HepG2 (cell line): ENCODE data around the gene COG5. TPM values are rescaled to one million over a fixed set of nuclear protein-coding genes. Genes with fewer than 3 reads are reported as not detected.

ENCODE experiments used
- CC2D1A ChIP-seq: sonication (generic); formaldehyde crosslinking; IDR thresholded peaks from 2 replicates; pipeline ENCODE4 v1.8.1; 2023; ENCODE audit warnings: mild to moderate bottlenecking, missing genetic modification reagents
- CREB1 ChIP-seq, 2 experiments: fragments of 450-650 bp in 1 of 2; IDR thresholded peaks; 2 replicates each; pipeline ENCODE4 v1.6.1; 2016 to 2017; ENCODE audit warnings: control low read depth in 1 of 2, mild to moderate bottlenecking in 1 of 2, missing compliant biosample characterization in 1 of 2, missing genetic modification characterization in 1 of 2
- HNRNPL ChIP-seq: fragments of 200-400 bp; formaldehyde crosslinking; IDR thresholded peaks from 2 replicates; pipeline ENCODE4 v1.6.1; 2017; ENCODE audit warnings: mild to moderate bottlenecking, low read depth, low read length
- MEIS2 ChIP-seq: sonication (generic); formaldehyde crosslinking; IDR thresholded peaks from 2 replicates; pipeline ENCODE4 v1.9.0; 2021; ENCODE audit warnings: mild to moderate bottlenecking, missing genetic modification reagents
- RARA ChIP-seq: IDR thresholded peaks from 2 replicates; pipeline ENCODE4 v1.6.1; 2016; ENCODE audit warnings: missing genetic modification reagents, missing compliant biosample characterization
- REPIN1 ChIP-seq: sonication (generic); formaldehyde crosslinking; IDR thresholded peaks from 2 replicates; pipeline ENCODE4 v1.8.0; 2022; ENCODE audit warnings: missing genetic modification reagents, low read depth, mild to moderate bottlenecking, borderline replicate concordance
- SIX4 ChIP-seq: sonication (generic); formaldehyde crosslinking; IDR thresholded peaks from 2 replicates; pipeline ENCODE4 v1.4.0; 2020; ENCODE audit warnings: missing genetic modification reagents
- ZNF124 ChIP-seq: sonication (generic); formaldehyde crosslinking; IDR thresholded peaks from 2 replicates; pipeline ENCODE4 v1.4.0; 2020; ENCODE audit warnings: missing genetic modification reagents
- ZNF709 ChIP-seq: sonication (generic); formaldehyde crosslinking; IDR thresholded peaks from 2 replicates; pipeline ENCODE4 v1.5.0; 2020; ENCODE audit warnings: mild to moderate bottlenecking, missing genetic modification reagents
- polyA plus RNA-seq, 8 experiments: library from polyadenylated mRNA; depleted of rRNA in 3 of 8; stranded (reverse) in 7 of 8; unstranded in 1 of 8; fragments of >200 nt; fragmentation: Illumina TruSeq in 4 of 8; extraction: Trizol in 4 of 8; gene quantifications; 2 replicates each; pipeline versions ENCODE4 v1.2.1 to v1.2.3, GENCODE V29; 2011 to 2016; ENCODE audit warnings: low read depth in 4 of 8, missing spikeins in 1 of 8, mixed read lengths in 1 of 8; ENCODE audit not compliant: insufficient read depth in 1 of 8
- total RNA-seq, 5 experiments: library from RNA; depleted of rRNA; stranded (reverse); fragments of >200 nt; fragmentation: Illumina TruSeq; extraction: Trizol; gene quantifications; 2 replicates each; pipeline ENCODE4 v1.2.3, GENCODE V29; 2016; ENCODE audit warnings: low read depth in 1 of 5
- TF ChIP-seq, protein P1 (sequence below): sonication (generic); formaldehyde crosslinking; IDR thresholded peaks from 2 replicates; pipeline ENCODE4 v1.5.1; 2020; ENCODE audit warnings: mild to moderate bottlenecking, missing genetic modification reagents, borderline replicate concordance
- TF ChIP-seq, protein P2 (sequence below): IDR thresholded peaks from 2 replicates; pipeline ENCODE4 v1.6.1; 2018; ENCODE audit warnings: missing genetic modification reagents
- TF ChIP-seq, protein P3 (sequence below): sonication (generic); formaldehyde crosslinking; IDR thresholded peaks from 2 replicates; pipeline ENCODE4 v1.4.0; 2020; ENCODE audit warnings: missing genetic modification reagents, borderline replicate concordance
- TF ChIP-seq, protein P4 (sequence below): sonication (generic); formaldehyde crosslinking; IDR thresholded peaks from 2 replicates; pipeline ENCODE4 v1.8.0; 2022; ENCODE audit warnings: mild to moderate bottlenecking, missing genetic modification reagents, moderate library complexity
- TF ChIP-seq, protein P5 (sequence below): sonication (generic); formaldehyde crosslinking; IDR thresholded peaks from 2 replicates; pipeline ENCODE4 v1.4.0; 2020; ENCODE audit warnings: missing genetic modification reagents
- TF ChIP-seq, protein P6 (sequence below): sonication (generic); formaldehyde crosslinking; IDR thresholded peaks from 2 replicates; pipeline ENCODE4 v1.5.1; 2020; ENCODE audit warnings: mild to moderate bottlenecking, missing genetic modification reagents, moderate library complexity

The COG5 gene
- total and polyA plus RNA-seq, 2 of the 13 experiments (the other 11 are each of a cell fraction or from before 2014, with no cell fraction given): 20.4 to 31.3 TPM

DNA sequence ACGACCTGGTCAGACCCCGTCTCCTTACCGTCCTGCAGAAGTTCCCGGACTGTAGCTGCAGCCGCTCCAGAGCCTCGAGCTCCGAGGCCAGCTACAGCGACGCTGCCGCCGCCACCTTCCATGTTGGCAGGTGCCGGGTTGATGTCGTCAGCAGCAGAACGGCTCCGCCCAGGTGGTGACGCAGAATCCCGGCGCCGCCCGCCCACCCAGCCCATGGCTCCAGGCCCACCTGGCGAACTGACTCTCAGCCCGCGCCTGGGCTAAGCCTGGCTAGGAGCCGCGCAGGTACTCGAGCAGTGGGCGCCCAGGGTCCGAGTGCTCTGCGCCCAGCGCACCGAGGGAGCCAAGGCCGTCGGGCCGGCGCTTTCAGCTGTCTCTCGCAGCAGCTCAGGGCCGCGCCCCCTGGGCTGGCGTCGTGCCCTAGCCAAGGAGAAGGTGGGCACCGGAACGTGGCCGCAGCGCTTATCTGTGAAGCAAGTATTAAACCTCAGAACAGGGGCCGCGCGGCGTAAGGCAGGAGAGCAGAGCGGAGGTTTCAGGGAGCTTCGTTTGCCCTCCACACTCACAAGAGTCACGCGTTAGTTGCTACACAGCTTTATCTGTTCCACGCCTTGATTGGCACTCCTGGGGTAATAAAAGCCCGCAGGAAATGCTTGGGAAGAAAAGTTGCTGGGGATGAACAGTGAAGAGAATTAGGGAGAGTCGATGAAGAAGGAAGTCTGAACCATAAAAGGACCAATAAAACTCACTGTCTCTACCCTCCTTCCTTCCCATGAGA lies at the start of gene COG5, which contains the start of gene DUS4L (continued):
- peak; percentile 31 for TF ChIP-seq SIX4
- TF ChIP-seq, protein P1, sequence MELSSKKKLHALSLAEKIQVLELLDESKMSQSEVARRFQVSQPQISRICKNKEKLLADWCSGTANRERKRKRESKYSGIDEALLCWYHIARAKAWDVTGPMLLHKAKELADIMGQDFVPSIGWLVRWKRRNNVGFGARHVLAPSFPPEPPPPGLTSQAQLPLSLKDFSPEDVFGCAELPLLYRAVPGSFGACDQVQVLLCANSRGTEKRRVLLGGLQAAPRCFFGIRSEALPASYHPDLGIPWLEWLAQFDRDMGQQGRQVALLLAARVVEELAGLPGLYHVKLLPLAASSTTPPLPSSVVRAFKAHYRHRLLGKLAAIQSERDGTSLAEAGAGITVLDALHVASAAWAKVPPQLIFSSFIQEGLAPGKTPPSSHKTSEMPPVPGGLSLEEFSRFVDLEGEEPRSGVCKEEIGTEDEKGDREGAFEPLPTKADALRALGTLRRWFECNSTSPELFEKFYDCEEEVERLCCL (CRISPR knock-in tag): peak; percentile 88; the same call in 1 of the 2 replicates
- TF ChIP-seq, protein P2, sequence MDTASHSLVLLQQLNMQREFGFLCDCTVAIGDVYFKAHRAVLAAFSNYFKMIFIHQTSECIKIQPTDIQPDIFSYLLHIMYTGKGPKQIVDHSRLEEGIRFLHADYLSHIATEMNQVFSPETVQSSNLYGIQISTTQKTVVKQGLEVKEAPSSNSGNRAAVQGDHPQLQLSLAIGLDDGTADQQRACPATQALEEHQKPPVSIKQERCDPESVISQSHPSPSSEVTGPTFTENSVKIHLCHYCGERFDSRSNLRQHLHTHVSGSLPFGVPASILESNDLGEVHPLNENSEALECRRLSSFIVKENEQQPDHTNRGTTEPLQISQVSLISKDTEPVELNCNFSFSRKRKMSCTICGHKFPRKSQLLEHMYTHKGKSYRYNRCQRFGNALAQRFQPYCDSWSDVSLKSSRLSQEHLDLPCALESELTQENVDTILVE (CRISPR knock-in tag): peak; percentile 69; the same call in 1 of the 2 replicates
- TF ChIP-seq REPIN1: peak; percentile 76
- peak; percentile 93 for TF ChIP-seq CREB1 (IDR thresholded peaks at IDR 0.05)
- peak; percentile 98 for TF ChIP-seq CREB1 (CRISPR knock-in tag; IDR thresholded peaks at IDR 0.05)
- TF ChIP-seq, protein P3, sequence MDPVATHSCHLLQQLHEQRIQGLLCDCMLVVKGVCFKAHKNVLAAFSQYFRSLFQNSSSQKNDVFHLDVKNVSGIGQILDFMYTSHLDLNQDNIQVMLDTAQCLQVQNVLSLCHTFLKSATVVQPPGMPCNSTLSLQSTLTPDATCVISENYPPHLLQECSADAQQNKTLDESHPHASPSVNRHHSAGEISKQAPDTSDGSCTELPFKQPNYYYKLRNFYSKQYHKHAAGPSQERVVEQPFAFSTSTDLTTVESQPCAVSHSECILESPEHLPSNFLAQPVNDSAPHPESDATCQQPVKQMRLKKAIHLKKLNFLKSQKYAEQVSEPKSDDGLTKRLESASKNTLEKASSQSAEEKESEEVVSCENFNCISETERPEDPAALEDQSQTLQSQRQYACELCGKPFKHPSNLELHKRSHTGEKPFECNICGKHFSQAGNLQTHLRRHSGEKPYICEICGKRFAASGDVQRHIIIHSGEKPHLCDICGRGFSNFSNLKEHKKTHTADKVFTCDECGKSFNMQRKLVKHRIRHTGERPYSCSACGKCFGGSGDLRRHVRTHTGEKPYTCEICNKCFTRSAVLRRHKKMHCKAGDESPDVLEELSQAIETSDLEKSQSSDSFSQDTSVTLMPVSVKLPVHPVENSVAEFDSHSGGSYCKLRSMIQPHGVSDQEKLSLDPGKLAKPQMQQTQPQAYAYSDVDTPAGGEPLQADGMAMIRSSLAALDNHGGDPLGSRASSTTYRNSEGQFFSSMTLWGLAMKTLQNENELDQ (CRISPR knock-in tag): no peak
- peak; percentile 53; the same call in 1 of the 2 replicates for TF ChIP-seq MEIS2 (CRISPR knock-in tag)
- no peak for TF ChIP-seq CC2D1A (CRISPR knock-in tag)
- peak; percentile 38; the same call in 1 of the 2 replicates for TF ChIP-seq RARA
- TF ChIP-seq, protein P4, sequence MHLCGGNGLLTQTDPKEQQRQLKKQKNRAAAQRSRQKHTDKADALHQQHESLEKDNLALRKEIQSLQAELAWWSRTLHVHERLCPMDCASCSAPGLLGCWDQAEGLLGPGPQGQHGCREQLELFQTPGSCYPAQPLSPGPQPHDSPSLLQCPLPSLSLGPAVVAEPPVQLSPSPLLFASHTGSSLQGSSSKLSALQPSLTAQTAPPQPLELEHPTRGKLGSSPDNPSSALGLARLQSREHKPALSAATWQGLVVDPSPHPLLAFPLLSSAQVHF: 0 out of 2 replicates have a peak, but pooled peaks have one; percentile 26
- TF ChIP-seq ZNF709 (CRISPR knock-in tag): peak; percentile 96
- TF ChIP-seq, protein P5, sequence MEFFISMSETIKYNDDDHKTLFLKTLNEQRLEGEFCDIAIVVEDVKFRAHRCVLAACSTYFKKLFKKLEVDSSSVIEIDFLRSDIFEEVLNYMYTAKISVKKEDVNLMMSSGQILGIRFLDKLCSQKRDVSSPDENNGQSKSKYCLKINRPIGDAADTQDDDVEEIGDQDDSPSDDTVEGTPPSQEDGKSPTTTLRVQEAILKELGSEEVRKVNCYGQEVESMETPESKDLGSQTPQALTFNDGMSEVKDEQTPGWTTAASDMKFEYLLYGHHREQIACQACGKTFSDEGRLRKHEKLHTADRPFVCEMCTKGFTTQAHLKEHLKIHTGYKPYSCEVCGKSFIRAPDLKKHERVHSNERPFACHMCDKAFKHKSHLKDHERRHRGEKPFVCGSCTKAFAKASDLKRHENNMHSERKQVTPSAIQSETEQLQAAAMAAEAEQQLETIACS (CRISPR knock-in tag): peak; percentile 25; the same call in 1 of the 2 replicates
- TF ChIP-seq HNRNPL: peak; percentile 76; the same call in 1 of the 2 replicates
- TF ChIP-seq, protein P6, sequence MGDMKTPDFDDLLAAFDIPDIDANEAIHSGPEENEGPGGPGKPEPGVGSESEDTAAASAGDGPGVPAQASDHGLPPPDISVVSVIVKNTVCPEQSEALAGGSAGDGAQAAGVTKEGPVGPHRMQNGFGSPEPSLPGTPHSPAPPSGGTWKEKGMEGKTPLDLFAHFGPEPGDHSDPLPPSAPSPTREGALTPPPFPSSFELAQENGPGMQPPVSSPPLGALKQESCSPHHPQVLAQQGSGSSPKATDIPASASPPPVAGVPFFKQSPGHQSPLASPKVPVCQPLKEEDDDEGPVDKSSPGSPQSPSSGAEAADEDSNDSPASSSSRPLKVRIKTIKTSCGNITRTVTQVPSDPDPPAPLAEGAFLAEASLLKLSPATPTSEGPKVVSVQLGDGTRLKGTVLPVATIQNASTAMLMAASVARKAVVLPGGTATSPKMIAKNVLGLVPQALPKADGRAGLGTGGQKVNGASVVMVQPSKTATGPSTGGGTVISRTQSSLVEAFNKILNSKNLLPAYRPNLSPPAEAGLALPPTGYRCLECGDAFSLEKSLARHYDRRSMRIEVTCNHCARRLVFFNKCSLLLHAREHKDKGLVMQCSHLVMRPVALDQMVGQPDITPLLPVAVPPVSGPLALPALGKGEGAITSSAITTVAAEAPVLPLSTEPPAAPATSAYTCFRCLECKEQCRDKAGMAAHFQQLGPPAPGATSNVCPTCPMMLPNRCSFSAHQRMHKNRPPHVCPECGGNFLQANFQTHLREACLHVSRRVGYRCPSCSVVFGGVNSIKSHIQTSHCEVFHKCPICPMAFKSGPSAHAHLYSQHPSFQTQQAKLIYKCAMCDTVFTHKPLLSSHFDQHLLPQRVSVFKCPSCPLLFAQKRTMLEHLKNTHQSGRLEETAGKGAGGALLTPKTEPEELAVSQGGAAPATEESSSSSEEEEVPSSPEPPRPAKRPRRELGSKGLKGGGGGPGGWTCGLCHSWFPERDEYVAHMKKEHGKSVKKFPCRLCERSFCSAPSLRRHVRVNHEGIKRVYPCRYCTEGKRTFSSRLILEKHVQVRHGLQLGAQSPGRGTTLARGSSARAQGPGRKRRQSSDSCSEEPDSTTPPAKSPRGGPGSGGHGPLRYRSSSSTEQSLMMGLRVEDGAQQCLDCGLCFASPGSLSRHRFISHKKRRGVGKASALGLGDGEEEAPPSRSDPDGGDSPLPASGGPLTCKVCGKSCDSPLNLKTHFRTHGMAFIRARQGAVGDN (CRISPR knock-in tag): peak; percentile 93
- peak; percentile 89; the same call in 1 of the 2 replicates for TF ChIP-seq ZNF124
